ENCODE data around the gene THAP4.
"Not testable (repeated sequence)": the region's sequence is repeated elsewhere in the genome, so short reads cannot be mapped to it uniquely, and the experiment has no call there.

THAP4 gene

DNA sequence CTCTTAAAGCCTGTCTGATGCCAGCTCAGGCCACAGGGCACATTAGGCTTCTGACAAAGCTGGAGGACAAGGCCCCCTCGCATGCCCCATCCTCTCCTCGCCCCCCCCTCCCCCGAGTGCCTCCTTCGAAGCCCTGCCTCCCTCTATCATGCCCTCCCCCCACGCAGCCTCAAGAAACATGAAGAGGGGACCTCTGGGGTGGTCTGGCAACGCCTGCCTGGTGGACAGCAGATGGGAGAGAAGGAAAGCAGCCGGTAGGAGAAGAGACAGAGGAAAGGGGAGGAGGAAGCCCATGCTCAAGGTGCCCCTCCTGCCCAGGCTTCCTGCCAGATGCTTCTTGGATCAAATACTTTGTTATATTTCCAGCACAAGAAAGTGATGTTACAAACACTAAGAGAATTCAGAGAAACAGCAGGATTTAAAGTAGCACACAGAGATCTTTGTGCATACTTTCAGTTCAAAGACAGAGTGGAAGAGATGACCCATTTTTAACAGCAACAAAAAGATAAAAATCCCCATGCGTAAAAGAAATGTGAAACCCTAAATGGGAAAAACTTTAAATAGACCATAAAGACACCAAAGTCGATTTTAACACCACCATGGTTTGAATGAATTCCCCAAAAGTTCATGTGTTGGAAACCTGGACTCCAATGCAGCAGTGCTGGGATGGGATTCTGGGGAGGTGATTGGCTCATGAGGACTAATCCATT is 59.4 kb downstream of the THAP4 start:
- FAIRE-seq = no peak

DNA sequence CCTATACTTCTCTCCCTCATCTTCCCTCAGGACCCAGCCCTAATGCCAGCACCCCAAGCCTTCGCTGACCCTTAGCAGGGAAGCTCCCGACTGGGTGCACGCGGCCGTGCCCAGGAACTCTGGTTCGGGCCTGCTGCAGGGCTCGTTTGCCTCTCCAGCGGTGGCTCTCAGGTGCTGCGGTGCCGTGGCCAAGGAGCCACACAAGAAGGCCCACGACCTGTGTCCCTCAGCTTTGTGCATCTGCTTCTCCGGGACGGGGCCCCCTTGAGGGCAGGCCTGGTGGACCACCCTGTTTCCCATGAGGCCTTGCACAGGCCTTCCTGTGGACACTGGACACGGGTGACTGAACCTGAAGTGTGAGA is 60.7 kb downstream of the THAP4 start:
- no peak for FAIRE-seq

DNA sequence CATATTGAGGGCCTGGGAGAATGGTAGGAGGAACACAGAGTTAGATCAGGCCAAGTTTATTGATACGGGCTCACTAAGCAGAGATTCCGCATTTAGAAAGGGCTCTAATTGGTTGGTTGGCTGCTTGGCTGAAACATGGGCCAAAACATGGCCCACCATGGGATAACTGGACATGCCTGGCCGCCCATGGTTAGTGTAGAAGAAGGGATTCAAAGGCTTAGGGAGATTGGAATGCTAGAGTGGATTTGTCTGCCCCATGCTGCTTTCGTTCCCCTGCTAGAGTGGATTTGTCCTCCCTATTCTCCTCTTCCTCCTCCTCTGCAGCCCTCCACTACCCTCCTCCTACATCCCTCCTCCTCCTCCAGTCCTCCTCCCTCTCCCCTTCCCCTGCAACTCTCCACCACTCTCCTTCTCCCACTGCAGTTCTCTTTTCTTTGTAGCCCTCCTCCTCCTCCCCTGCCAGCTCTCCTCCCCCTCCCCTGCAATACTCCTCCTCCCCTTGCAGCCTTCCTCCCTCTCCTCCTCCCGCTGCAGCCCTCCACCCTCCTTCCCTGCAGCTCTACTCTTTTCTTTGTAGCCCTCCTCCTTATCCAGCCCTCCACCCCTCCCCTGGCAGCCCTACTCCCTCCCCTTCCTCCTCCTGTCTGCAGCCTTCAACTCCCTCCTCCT is 61.2 kb downstream of the THAP4 start:
- no peak for FAIRE-seq

DNA sequence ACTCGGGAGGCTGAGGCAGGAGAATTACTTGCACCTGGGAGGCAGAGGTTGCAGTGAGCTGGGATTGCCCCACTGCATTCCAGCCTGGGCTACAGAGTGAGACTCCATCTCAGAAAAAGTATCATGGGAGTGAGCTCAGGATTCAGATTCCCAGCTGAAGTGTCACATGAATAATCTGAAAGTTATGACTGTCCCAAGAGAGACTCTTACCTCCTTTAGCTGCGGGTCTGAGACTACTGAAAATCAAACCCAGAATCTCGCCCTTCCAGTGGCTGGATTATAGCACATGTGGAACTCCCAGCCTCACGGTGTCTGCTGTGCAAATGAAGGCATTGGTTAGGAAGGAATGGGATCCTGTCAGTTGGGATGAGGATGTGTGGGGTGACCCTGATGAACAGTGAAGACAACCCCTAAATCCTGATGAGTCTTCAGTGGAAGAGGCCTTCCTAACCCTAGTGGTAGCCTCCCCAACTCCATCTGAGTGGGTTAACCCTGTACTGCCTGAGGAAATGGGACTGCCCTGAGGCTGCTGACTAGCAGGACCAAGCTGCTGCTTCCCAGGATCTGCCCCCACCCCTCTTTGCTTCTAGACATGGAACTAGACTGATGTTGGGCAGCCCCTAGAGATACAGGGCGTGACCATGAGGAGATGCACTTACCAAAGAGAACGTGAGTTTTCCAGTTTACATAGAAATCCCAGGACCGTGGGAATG is 61.9 kb downstream of the THAP4 start:
- FAIRE-seq = no peak

DNA sequence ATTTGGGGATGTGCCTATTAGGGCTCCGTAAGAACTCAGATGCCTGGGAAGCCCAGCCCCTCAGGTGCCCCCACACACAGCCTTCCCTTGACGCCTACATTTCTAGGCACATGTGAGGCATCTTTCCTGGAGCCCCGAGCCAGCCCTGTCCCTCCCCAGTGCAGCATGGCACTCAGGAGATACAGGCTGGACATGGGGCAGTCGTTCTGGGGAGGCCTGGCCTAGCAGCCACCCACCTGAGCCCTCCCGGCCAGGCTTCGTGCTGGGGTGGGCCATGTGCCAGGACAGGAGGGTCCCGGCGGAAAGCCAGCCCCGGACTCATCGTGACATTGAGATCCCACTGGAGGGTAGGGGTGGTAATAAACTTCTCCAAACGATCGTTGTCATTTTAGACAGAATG is 63.2 kb downstream of the THAP4 start:
- FAIRE-seq = no peak

GRCh38 chr2:241572915-241573651 is 63.9 kb downstream of the THAP4 start:
- not testable (repeated sequence) for FAIRE-seq

- FAIRE-seq = no peak
Observed at GRCh38 chr2:241571821-241572620, 64.9 kb downstream of the THAP4 start.

DNA sequence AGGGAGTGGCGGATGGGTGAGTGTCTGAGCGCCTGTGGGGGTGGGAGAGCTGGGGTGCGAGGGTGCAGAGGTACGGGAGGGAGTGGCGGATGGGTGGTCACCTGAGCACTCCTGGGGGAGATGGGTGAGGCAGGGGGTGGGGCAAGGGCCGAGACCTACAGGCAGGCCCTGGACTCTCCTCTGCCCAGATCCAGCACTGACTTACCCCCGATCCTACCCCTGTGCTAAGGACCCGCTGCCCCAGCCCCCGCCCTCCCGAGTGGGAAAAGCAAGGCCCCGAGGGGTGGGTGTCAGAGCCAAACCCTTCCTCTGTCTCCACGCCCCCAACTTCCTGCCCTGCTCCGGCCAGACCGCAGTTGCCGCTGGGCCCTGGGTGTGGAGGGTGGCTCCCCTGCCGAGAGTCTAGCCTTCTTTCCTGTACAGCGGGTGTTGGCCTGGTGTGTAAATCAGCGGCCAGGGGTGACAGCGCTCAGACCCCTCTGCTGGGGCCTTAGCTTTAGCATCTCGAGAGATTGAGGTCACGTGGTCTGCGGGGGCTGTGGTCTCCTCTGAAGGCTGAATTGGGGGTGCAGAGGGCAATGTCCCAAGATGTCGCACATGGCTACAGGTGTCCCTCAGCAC is 65.9 kb downstream of the THAP4 start:
- no peak for FAIRE-seq

- FAIRE-seq = no peak
Observed at GRCh38 chr2:241569831-241570281, 67.1 kb downstream of the THAP4 start.

DNA sequence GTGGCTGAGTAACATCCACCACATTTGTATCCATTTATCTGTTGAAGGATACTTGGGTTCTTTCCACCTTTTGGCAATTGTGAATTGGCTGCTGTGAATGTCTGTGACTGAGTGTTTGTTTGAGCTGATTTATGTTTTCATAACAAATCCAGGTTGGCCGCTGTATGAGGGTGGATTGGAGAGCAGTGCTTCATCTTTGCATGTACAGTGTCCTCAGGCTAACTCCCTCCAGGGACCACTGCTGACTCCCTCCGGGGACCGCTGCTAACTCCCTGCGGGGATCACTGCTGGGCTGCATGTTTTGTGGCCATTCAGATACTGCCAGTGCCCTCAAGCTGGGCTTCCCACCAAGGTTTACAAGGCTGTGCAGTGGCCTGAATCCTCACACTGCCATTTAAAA is 68.2 kb downstream of the THAP4 start:
- no peak for FAIRE-seq

GRCh38 chr2:241567776-241568175 is 69.2 kb downstream of the THAP4 start:
- FAIRE-seq = no peak

DNA sequence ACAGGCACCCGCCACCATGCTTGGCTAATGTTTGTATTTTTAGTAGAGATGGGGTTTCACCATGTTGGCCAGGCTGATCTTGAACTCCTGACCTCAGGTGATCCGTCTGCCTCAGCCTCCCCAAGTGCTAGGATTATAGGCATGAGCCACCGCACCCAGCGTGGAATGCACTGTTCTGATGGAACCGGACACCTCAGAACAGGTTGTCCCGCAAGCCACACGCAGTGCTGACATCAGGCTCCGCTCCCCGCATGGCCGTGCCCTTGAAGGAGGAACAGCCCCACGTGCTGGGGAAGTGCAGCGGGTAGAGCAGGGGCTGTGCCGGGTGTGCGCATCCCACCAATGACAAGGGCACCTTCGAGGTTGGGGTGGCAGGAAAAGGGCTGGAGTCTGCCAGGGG is 69.7 kb downstream of the THAP4 start:
- not testable (repeated sequence) for FAIRE-seq

DNA sequence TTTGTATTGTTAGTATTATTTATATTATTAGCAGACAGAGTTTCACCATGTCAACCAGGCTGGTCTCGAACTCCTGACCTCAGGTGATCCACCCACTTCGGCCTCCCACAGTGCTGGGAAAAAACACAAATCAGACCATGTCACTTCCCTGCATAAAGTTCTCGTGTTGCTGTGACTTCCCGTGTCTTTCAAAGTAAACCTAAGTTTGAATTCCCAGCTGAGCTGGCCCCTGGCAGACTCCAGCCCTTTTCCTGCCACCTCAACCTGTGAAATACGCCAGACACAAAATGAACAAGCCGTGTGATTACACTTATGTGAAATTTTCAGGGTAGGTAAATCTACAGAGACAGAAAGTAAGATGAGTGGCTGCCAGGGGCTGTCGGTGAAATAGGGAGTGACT is 70.5 kb downstream of the THAP4 start:
- FAIRE-seq = no peak

DNA sequence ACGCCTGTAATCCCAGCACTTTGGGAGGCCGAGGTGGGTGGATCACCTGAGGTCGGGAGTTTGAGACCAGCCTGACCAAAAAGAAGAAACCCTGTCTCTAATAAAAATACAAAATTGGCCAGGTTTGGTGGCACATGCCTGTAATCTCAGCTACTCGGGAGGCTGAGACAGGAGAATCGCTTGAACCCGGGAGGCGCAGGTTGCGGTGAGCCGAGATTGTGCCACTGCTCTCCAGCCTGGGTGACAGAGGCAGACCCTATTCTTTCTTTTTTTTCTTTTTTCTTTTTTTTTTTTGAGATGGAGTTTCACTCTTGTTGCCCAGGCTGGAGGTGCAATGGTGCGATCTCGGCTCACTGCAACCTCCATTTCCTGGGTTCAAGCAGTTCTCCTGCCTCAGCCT is 70.9 kb downstream of the THAP4 start:
- not testable (repeated sequence) for FAIRE-seq

- no peak for FAIRE-seq
Observed at GRCh38 chr2:241565411-241565810, 71.5 kb downstream of the THAP4 start.

GRCh38 chr2:241564596-241565410 is 72.2 kb downstream of the THAP4 start:
- FAIRE-seq = no peak

DNA sequence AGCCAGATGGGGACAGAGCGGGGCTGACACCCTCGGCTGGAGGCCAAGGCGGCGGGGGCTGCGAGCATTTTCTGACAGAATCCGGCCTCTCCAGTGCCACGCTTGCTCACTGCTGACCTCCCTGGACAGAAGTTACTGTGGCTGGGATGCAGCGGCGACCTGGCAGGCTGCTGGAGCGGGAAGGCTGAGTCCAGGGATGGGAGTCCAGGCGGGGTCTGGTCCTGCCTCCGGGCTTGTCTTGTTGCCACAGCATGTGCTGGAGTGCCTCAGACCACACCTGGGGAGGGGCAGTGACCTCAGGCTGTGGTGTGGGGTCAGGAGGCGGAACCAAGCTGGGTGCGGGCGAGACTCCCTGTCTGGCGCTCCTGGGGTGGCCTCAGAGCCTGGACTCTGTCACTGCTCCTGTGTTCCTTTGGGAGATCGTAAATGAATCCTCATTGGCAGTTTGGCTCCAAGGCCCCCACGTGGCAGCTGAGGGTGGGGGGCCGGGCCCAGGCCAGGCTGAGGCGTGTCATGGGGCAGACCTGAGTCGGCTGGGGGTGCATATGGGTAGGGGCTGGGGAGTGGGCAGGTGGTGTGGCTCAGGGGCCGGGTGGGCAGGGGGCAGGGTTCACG is 72.9 kb downstream of the THAP4 start:
- FAIRE-seq = no peak

GRCh38 chr2:241563571-241563980 is 73.4 kb downstream of the THAP4 start:
- FAIRE-seq = no peak

DNA sequence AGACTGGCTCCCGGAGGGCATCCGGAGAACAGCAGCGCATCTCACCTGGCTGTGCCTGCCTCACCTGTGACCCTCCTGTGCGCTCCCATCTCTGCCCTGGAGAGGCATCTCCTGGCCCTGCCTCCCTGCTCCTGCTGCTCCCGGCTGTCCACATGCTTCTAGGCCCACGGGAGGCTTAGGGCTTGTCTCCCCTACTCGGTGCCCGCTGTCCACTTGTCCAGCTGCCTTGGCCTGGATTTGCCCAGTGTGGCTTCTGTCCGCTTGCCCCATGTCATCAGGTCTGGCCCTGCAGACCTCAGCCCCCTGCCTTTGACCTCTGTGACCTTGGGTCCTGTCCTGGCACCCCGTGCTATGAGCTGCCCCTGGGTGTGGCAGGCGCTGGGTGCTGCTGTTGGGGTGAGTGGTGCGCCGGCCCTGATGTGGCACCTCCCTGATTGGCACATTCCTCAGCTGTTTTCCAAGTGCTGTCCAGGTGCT is 73.9 kb downstream of the THAP4 start:
- FAIRE-seq = no peak

GRCh38 chr2:241562269-241562891 is 74.6 kb downstream of the THAP4 start:
- FAIRE-seq = no peak
